NCI-H524 (cell line): ENCODE results near the gene ACMSD.
"Not testable (repeated sequence)": the region's sequence is repeated elsewhere in the genome, so short reads cannot be mapped to it uniquely, and the experiment has no call there.

Source experiments
- DNase-seq, 2 experiments: peaks; one replicate each; lab custom pipeline; 2025; lab: John Stamatoyannopoulos, UW

Gene ACMSD

GRCh38 chr2:134907441-134908116 is 69.2 kb downstream of the ACMSD start:
- DNase-seq, result not testable (repeated sequence)

- no peak for DNase-seq
Measured at GRCh38 chr2:134910763-134911399, 72.5 kb downstream of the ACMSD start.

GRCh38 chr2:134911400-134911785 is 73.0 kb downstream of the ACMSD start:
- no peak for DNase-seq

- no peak for DNase-seq
Measured at GRCh38 chr2:134912361-134912760, 73.9 kb downstream of the ACMSD start.

GRCh38 chr2:134917360-134917865 is 79.0 kb downstream of the ACMSD start:
- DNase-seq, result no peak

- DNase-seq, result peak in 1 of 2 experiments; percentile 94
Measured at GRCh38 chr2:134917888-134918525, 79.6 kb downstream of the ACMSD start.

- peak; percentile 97 to 98 for DNase-seq
Measured at GRCh38 chr2:134918526-134919340, 80.3 kb downstream of the ACMSD start, which contains the start of gene CCNT2. TSS of gene CCNT2 (plus strand) at chr2:134918822. CDS start at chr2:134918855, 33 bp downstream.

GRCh38 chr2:134919341-134920210 is 81.2 kb downstream of the ACMSD start:
- peak in 1 of 2 experiments; percentile 32 for DNase-seq

GRCh38 chr2:134924912-134925311 is 86.5 kb downstream of the ACMSD start:
- DNase-seq, result no peak

GRCh38 chr2:134926231-134926931 is 88.0 kb downstream of the ACMSD start:
- DNase-seq, result no peak

- no peak for DNase-seq
Measured at GRCh38 chr2:134927195-134927594, 88.8 kb downstream of the ACMSD start.

- DNase-seq, result no peak
Measured at GRCh38 chr2:134932864-134933526, 94.6 kb downstream of the ACMSD start.

GRCh38 chr2:134933732-134934131 is 95.3 kb downstream of the ACMSD start:
- DNase-seq, result no peak

- no peak for DNase-seq
Measured at GRCh38 chr2:134934150-134934549, 95.7 kb downstream of the ACMSD start.

- DNase-seq, result no peak
Measured at GRCh38 chr2:134934641-134935040, 96.2 kb downstream of the ACMSD start.

- no peak for DNase-seq
Measured at GRCh38 chr2:134936691-134937090, 98.3 kb downstream of the ACMSD start.

GRCh38 chr2:134943540-134943939 is 105.1 kb downstream of the ACMSD start:
- no peak for DNase-seq

- DNase-seq, result no peak
Measured at GRCh38 chr2:134944975-134945374, 106.6 kb downstream of the ACMSD start.

- no peak for DNase-seq
Measured at GRCh38 chr2:134946073-134946472, 107.7 kb downstream of the ACMSD start.
